ENCODE measurements around the gene PEAR1. TPM values are rescaled to one million over a fixed set of nuclear protein-coding genes. Genes with fewer than 3 reads are reported as not detected.

PEAR1 gene
- total and polyA plus RNA-seq, 2 donors (not counting 1 experiment from before 2014, with no cell fraction given), result 0.03 TPM; not detected in 1

GRCh38 chr1:156905651-156906050 is 12.1 kb downstream of the PEAR1 start:
- peaks cover 23% of the 10 kb centered on the region for H3K27me3 Mint-ChIP-seq
- CTCF ChIA-PET, result no interaction called here
- ATAC-seq (ENCODE audit: low read depth) (no peak), DNase-seq (no peak)
- no peaks in the 10 kb centered on the region for H3K36me3 ChIP-seq (replicated peaks in 1 of 2; ENCODE audit: control extremely low read depth in 1 of 2, control insufficient read depth in 1 of 2, extremely low read depth in 1 of 2, insufficient read depth in 2 of 2, low read length in 1 of 2)
- no peak overlapping the region for H2AFZ ChIP-seq (ENCODE audit: insufficient read depth, low read depth, low read length, poor library complexity, severe bottlenecking)
- no peak overlapping the region for H3K9ac ChIP-seq (ENCODE audit: low read length)
- no peaks in the 10 kb centered on the region for H4K20me1 ChIP-seq (ENCODE audit: control insufficient read depth, insufficient read depth, low read length, poor library complexity, severe bottlenecking)
- H3K9me3 ChIP-seq (ENCODE audit: control extremely low read depth in 1 of 3, control insufficient read depth in 2 of 3, insufficient read depth in 1 of 3, low read length in 2 of 3), result peaks cover 0 to 11% (median 0%) of the 10 kb centered on the region in 3 donors
- POLR2A ChIA-PET, result no interaction called here
- peaks cover 2% of the 10 kb centered on the region for H3K4me1 Mint-ChIP-seq
- intact Hi-C loops (cut with micrococcal nuclease), result no loop called here
- H3K27me3 ChIP-seq (replicated peaks in 1 of 4; ENCODE audit: control extremely low read depth in 1 of 4, control insufficient read depth in 3 of 4, insufficient read depth in 4 of 4, low read length in 3 of 4), result peaks cover 0 to 26% (median 1%) of the 10 kb centered on the region in 4 experiments
- H3K79me2 ChIP-seq (ENCODE audit: control insufficient read depth, insufficient read depth, low read length), result no peaks in the 10 kb centered on the region
- no peaks in the 10 kb centered on the region for H3K4me1 ChIP-seq (ENCODE audit: control insufficient read depth in 2 of 2, insufficient read depth in 2 of 2, low read length in 2 of 2)
- WGBS (ENCODE audit: insufficient coverage), result 56% methylated on average over 4 of the region's 4 CpGs
- no peak overlapping the region for H3K27ac Mint-ChIP-seq
- no peaks in the 10 kb centered on the region for H3K9me3 Mint-ChIP-seq (ENCODE audit: insufficient read depth)
- H3K4me2 ChIP-seq (replicated peaks; ENCODE audit: low read depth, low read length, poor library complexity, severe bottlenecking), result no peak overlapping the region
- H3K27ac ChIP-seq (ENCODE audit: low read length in 2 of 2), result no peak overlapping the region
- no peak for TF ChIP-seq CTCF (IDR thresholded peaks at IDR 0.05)
- TF ChIP-seq EZH2 (IDR thresholded peaks at IDR 0.05; ENCODE audit: borderline replicate concordance, insufficient read depth, low read depth, low read length, poor library complexity, severe bottlenecking), result no peak
- no peak overlapping the region for H3K4me3 ChIP-seq (ENCODE audit: control extremely low read depth in 1 of 5, extremely low read depth in 1 of 5, insufficient read depth in 1 of 5, low read depth in 2 of 5, low read length in 4 of 5)
- no peak overlapping the region for H3K4me3 Mint-ChIP-seq

GRCh38 chr1:156906206-156906906 is 12.8 kb downstream of the PEAR1 start:
- peaks cover 2% of the 10 kb centered on the region for H3K4me1 Mint-ChIP-seq
- DNase-seq (no peak), ATAC-seq (ENCODE audit: low read depth) (no peak)
- Histone ChIP-seq H2AFZ (ENCODE audit: insufficient read depth, low read depth, low read length, poor library complexity, severe bottlenecking) (no peak overlapping the region), H3K79me2 (ENCODE audit: control insufficient read depth, insufficient read depth, low read length) (no peaks in the 10 kb centered on the region), H3K9me3 (ENCODE audit: control extremely low read depth in 1 of 3, control insufficient read depth in 2 of 3, insufficient read depth in 1 of 3, low read length in 2 of 3) (peaks cover 0 to 11% (median 0%) of the 10 kb centered on the region in 3 donors), H4K20me1 (ENCODE audit: control insufficient read depth, insufficient read depth, low read length, poor library complexity, severe bottlenecking) (no peaks in the 10 kb centered on the region), H3K27ac (ENCODE audit: low read length in 2 of 2) (no peak overlapping the region), H3K4me2 (replicated peaks; ENCODE audit: low read depth, low read length, poor library complexity, severe bottlenecking) (no peak overlapping the region), H3K4me3 (ENCODE audit: control extremely low read depth in 1 of 5, extremely low read depth in 1 of 5, insufficient read depth in 1 of 5, low read depth in 2 of 5, low read length in 4 of 5) (no peak overlapping the region), H3K9ac (ENCODE audit: low read length) (no peak overlapping the region), H3K27me3 (replicated peaks in 1 of 4; ENCODE audit: control extremely low read depth in 1 of 4, control insufficient read depth in 3 of 4, insufficient read depth in 4 of 4, low read length in 3 of 4) (peaks cover 0 to 27% (median 1%) of the 10 kb centered on the region in 4 experiments), H3K4me1 (ENCODE audit: control insufficient read depth in 2 of 2, insufficient read depth in 2 of 2, low read length in 2 of 2) (no peaks in the 10 kb centered on the region), H3K36me3 (replicated peaks in 1 of 2; ENCODE audit: control extremely low read depth in 1 of 2, control insufficient read depth in 1 of 2, extremely low read depth in 1 of 2, insufficient read depth in 2 of 2, low read length in 1 of 2) (no peaks in the 10 kb centered on the region)
- no peaks in the 10 kb centered on the region for H3K9me3 Mint-ChIP-seq (ENCODE audit: insufficient read depth)
- CTCF ChIA-PET, result no interaction called here
- H3K27me3 Mint-ChIP-seq, result peaks cover 16% of the 10 kb centered on the region
- 94% methylated on average over 15 of the region's 16 CpGs for WGBS (ENCODE audit: insufficient coverage)
- TF ChIP-seq EZH2 (IDR thresholded peaks at IDR 0.05; ENCODE audit: borderline replicate concordance, insufficient read depth, low read depth, low read length, poor library complexity, severe bottlenecking) (no peak), CTCF (IDR thresholded peaks at IDR 0.05) (no peak)
- intact Hi-C loops (cut with micrococcal nuclease), result no loop called here
- POLR2A ChIA-PET, result no interaction called here
- H3K4me3 Mint-ChIP-seq, result no peak overlapping the region
- H3K27ac Mint-ChIP-seq, result no peak overlapping the region

Measured in B cell (primary cell).